ENCODE results near the gene CLSTN2. TPM values are rescaled to one million over a fixed set of nuclear protein-coding genes. Genes with fewer than 3 reads are reported as not detected.

CLSTN2 gene
- polyA plus RNA-seq, 1 experiment, result 0.04 TPM

GRCh38 chr3:140086642-140087041 is 151.7 kb downstream of the CLSTN2 start:
- no peaks in the 10 kb centered on the region for H3K9me3 ChIP-seq (ENCODE audit: control insufficient read depth, insufficient read depth, low read length)
- ChIA-PET POLR2A (no interaction called here), CTCF (no interaction called here)
- no peak overlapping the region for H3K4me3 ChIP-seq (ENCODE audit: low read depth, low read length)
- no peak for TF ChIP-seq CTCF (IDR thresholded peaks at IDR 0.05; ENCODE audit: low read depth, low read length)
- H3K27ac ChIP-seq (ENCODE audit: low read depth, low read length), result no peak overlapping the region
- no peak for DNase-seq (ENCODE audit: low read depth, low spot score)
- H3K27me3 ChIP-seq (ENCODE audit: control insufficient read depth, insufficient read depth, low read length), result no peaks in the 10 kb centered on the region

- no peak for DNase-seq (ENCODE audit: low read depth, low spot score)
- H3K9me3 ChIP-seq (ENCODE audit: control insufficient read depth, insufficient read depth, low read length), result no peaks in the 10 kb centered on the region
- no peak overlapping the region for H3K27ac ChIP-seq (ENCODE audit: low read depth, low read length)
- ChIA-PET CTCF (interaction anchor here (0.6 kb wide), 1 partner anchor 649 kb away, joined by 3 read pairs; no protein-coding TSS in a partner anchor), POLR2A (no interaction called here)
- no peaks in the 10 kb centered on the region for H3K27me3 ChIP-seq (ENCODE audit: control insufficient read depth, insufficient read depth, low read length)
- H3K4me3 ChIP-seq (ENCODE audit: low read depth, low read length), result no peak overlapping the region
- TF ChIP-seq CTCF (IDR thresholded peaks at IDR 0.05; ENCODE audit: low read depth, low read length), result no peak
Measured at GRCh38 chr3:140088058-140088457, 153.1 kb downstream of the CLSTN2 start.

- H3K4me3 ChIP-seq (ENCODE audit: low read depth, low read length), result no peak overlapping the region
- no peaks in the 10 kb centered on the region for H3K27me3 ChIP-seq (ENCODE audit: control insufficient read depth, insufficient read depth, low read length)
- H3K27ac ChIP-seq (ENCODE audit: low read depth, low read length), result no peak overlapping the region
- no peak for DNase-seq (ENCODE audit: low read depth, low spot score)
- TF ChIP-seq CTCF (IDR thresholded peaks at IDR 0.05; ENCODE audit: low read depth, low read length), result no peak
- H3K9me3 ChIP-seq (ENCODE audit: control insufficient read depth, insufficient read depth, low read length), result no peaks in the 10 kb centered on the region
- ChIA-PET POLR2A (no interaction called here), CTCF (no interaction called here)
Measured at GRCh38 chr3:140088513-140088912, 153.5 kb downstream of the CLSTN2 start.

GRCh38 chr3:140089403-140090072 is 154.6 kb downstream of the CLSTN2 start:
- Histone ChIP-seq H3K27ac (ENCODE audit: low read depth, low read length) (no peak overlapping the region), H3K4me3 (ENCODE audit: low read depth, low read length) (no peak overlapping the region), H3K9me3 (ENCODE audit: control insufficient read depth, insufficient read depth, low read length) (no peaks in the 10 kb centered on the region), H3K27me3 (ENCODE audit: control insufficient read depth, insufficient read depth, low read length) (no peaks in the 10 kb centered on the region)
- ChIA-PET POLR2A (no interaction called here), CTCF (no interaction called here)
- no peak for DNase-seq (ENCODE audit: low read depth, low spot score)
- no peak for TF ChIP-seq CTCF (IDR thresholded peaks at IDR 0.05; ENCODE audit: low read depth, low read length)

DNA sequence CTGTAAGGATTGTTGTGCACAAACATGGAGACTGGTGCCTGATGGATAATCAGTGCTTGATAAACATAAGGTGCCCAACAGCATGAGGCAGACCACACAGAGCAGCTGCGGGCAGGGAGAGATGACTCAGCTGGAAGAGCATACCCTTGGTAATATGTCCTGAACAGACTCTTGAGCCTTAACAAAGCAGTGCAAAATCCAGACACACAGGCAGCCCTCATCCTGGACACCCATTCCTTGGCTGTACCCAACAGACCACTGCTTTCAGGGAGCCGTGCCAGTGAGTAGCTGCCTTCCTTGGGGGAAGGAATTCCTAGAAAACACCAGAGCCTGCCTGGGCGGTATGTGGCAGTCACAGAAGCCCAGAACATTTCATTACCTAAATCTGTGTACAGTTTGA is 156.2 kb downstream of the CLSTN2 start:
- Histone ChIP-seq H3K27ac (ENCODE audit: low read depth, low read length) (no peak overlapping the region), H3K9me3 (ENCODE audit: control insufficient read depth, insufficient read depth, low read length) (no peaks in the 10 kb centered on the region), H3K4me3 (ENCODE audit: low read depth, low read length) (no peak overlapping the region), H3K27me3 (ENCODE audit: control insufficient read depth, insufficient read depth, low read length) (no peaks in the 10 kb centered on the region)
- ChIA-PET POLR2A (no interaction called here), CTCF (no interaction called here)
- no peak for DNase-seq (ENCODE audit: low read depth, low spot score)
- no peak for TF ChIP-seq CTCF (IDR thresholded peaks at IDR 0.05; ENCODE audit: low read depth, low read length)
